SK-N-SH treated with all-trans-retinoic acid at 6 μM for 48 hours (cell line): ENCODE measurements around the gene DTHD1.

ENCODE experiments used
- ARNTL ChIP-seq: fragments of 450-650 bp; formaldehyde crosslinking; IDR thresholded peaks from 2 replicates; pipeline ENCODE4 v1.5.0; 2020; ENCODE audit warnings: low read depth, mild to moderate bottlenecking, moderate library complexity, borderline replicate concordance
- ZFP3 ChIP-seq: fragments of 250-450 bp; sonication (Bioruptor Pico); IDR thresholded peaks from 2 replicates; pipeline ENCODE4 v1.5.0; 2020; ENCODE audit warnings: mild to moderate bottlenecking, moderate library complexity
- ZFP30 ChIP-seq: fragments of 450-650 bp; formaldehyde crosslinking; IDR thresholded peaks from 2 replicates; pipeline ENCODE4 v1.5.0; 2022; ENCODE audit warnings: mild to moderate bottlenecking, moderate library complexity
- ZNF565 ChIP-seq: fragments of 450-650 bp; formaldehyde crosslinking; conservative IDR thresholded peaks from 2 replicates; pipeline ENCODE4 v1.5.0; 2020; ENCODE audit warnings: low read depth, mild to moderate bottlenecking, moderate library complexity

GRCh38 chr4:36249610-36250009, 31.8 kb upstream of the DTHD1 start:
- TF ChIP-seq ZFP30 (no peak), ZNF565 (CRISPR knock-in tag) (no peak), ARNTL (CRISPR knock-in tag) (no peak), ZFP3 (CRISPR knock-in tag) (no peak)
